HG03175 (cell line): ENCODE data around the gene GNAO1.
"Not testable (repeated sequence)": the region's sequence is repeated elsewhere in the genome, so short reads cannot be mapped to it uniquely, and the experiment has no call there.

Experiments
- ATAC-seq: cut with Tn5 transposase; IDR thresholded peaks from one replicate; pipeline ENCODE4 v1.9.1; 2021; ENCODE audit warnings: mild to moderate bottlenecking, moderate library complexity; ENCODE audit not compliant: unreplicated experiment

GNAO1 gene

GRCh38 chr16:56379044-56379443 lies 187.8 kb downstream of the GNAO1 start:
- not testable (repeated sequence) for ATAC-seq

DNA sequence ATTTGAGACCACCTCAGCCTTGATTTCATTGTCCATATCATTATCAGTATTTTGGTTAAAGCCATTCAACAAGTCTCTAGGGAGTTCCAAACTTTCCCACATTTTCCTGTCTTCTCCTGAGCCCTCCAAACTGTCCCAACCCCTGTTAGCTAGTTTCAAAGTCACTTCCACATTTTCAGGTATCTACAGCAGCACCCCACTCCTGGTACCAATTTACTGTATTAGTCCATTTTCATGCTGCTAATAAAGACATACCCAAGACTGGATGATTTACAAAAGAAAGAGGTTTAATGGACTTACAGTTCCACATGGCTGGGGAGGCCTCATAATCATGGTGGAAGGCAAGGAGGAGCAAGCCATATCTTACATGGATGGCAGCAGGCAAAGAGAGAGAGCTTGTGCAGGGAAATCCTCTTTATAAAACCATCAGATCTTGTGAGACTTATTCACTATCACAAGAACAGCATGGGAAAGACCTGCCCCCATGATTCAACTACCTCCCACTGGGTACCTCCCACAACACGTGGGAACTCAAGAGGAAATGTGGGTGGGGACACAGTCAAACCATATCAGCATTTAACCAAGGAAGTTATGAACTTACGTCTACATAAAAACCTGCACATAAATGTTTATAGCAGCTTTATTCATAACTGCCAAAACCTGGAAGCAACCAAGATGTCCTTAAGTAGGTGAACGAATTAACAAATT lies 189.6 kb downstream of the GNAO1 start:
- ATAC-seq, result not testable (repeated sequence)

- no peak for ATAC-seq
These were observed 191.2 kb downstream of the GNAO1 start for GRCh38 chr16:56382459-56382858.

DNA sequence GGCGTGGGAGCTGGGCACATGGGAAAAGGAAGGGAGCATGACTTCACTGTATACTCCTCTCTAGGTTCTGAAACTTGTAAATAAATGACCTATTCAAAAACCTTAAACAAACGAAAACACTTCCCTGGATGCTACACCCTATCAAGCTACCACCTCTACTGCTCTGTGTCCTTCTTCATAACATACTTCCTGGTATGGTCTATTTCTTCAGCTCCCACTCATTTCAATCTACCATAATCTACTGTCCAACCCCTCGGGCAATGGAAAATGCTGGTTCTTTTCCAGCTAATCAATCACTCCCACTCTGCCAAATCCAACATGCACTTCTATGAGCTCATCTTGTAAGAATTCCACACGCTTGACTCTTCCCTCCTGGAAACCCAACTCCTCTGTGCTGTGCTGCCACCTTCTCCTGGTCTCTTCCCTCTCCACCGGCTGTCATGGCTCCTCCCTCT lies 191.6 kb downstream of the GNAO1 start:
- no peak for ATAC-seq

- no peak for ATAC-seq
These were observed 192.9 kb downstream of the GNAO1 start for GRCh38 chr16:56384074-56384721.

DNA sequence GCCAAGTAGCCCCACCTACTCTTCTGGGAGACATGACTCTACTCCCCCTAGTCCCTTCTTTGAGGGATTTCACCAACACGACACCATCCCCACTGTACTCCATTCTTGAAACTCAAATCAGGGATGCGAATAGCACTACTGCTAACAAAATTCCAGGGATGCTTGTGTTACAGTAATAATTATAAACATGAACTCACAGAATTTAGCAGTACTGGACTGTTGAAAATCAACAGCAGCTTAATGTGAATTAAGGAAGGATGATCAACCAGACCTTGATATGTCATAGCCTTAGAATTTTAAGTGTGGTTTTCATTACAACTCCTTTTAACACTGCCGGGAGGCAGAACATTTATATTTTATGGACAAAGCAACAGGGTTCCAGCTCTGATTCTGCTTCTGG lies 196.1 kb downstream of the GNAO1 start:
- ATAC-seq, result no peak

DNA sequence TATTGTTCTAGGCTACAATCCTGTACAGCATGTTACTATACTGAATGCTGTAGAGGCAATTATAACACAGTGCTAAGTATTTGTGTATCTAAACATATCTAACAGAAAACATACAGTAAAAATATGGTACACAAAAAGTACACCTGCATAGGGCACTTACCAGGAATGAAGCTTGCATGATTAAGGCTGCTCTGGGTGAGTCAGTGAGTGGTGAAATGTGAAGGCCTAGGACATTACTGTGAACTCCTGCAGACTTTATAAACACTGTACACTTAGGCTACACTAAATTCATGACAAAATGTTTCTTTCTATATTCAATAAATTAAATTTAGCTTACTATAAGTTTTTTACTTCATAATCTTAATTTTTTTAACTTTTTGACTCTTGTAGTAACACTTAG lies 196.9 kb downstream of the GNAO1 start:
- no peak for ATAC-seq

- ATAC-seq, result no peak
These were observed 198.3 kb downstream of the GNAO1 start for GRCh38 chr16:56389554-56389953.

- not testable (repeated sequence) for ATAC-seq
These were observed 205.4 kb downstream of the GNAO1 start for GRCh38 chr16:56396724-56397123.

DNA sequence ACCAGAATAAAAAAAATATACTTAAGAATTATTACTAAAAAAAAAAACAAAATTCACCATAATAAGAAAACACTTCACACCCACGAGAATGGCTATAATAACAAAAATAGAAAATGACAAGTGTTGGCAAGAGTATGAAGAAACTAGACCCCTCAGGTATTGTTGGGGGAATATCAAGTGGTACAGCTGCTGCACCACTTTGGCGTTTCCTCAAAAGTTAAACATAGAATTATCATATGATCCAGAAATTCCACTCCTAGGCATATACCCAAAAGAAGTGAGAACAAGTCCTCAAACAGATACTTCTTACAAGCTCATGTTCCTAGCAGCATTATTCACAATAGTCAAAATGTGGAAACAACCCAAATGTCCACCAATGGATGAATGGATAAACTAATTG lies 207.8 kb downstream of the GNAO1 start:
- ATAC-seq, result no peak

GRCh38 chr16:56399486-56399885 lies 208.2 kb downstream of the GNAO1 start:
- no peak for ATAC-seq

DNA sequence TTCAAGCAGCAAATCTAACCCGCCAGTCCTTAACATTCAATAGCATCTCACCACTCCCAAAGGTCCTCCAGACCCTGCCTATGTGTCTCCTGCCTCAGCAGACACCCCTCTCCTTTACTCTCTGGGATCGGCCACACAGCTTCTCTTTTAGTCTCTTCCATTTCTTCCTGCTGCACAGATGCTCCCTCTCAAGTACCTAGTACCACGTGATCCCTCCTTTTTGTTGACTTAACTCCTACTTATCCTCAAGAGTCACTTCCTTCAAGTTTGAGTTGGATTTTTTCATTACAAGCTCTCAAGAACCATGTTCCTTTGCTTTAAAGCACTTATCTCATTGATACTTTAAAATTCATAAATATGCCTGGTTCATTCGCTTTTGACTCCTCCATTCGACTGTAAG lies 209.2 kb downstream of the GNAO1 start:
- no peak for ATAC-seq

DNA sequence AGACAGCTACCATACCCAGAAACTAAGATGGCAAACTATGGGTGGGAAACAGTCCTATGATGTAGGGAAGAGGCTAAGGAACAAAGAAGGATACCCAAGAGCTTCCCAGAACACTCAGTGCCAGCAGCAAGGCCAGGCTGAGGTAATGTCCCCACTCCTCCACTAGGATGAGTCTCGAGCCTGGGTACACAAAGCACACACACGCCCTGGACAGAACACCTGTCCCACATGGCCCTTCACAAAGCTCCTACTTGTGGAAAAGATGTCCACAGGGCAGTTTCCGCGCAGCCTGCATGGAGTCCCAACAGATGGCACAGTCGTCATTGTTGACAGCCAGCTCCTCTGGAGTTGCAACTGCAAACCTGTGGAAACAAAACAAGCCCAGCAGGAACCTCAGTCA lies 210.2 kb downstream of the GNAO1 start:
- no peak for ATAC-seq

- no peak for ATAC-seq
These were observed 214.8 kb downstream of the GNAO1 start for GRCh38 chr16:56405977-56406672.
